PC-9 (cell line): ENCODE results near the gene TLDC2. TPM values are rescaled to one million over a fixed set of nuclear protein-coding genes. Genes with fewer than 3 reads are reported as not detected.

Experiments used
- BruUV-seq: library from RNA; stranded (reverse); fragments of 400-500 nt; replicated peaks from 2 replicates; lab custom pipeline; 2021; lab: Mats Ljungman, UMichigan
- CTCF ChIA-PET: fragments of 300-600 bp; sonication (Branson Sonifier 250); formaldehyde crosslinking; loops from one replicate; lab custom pipeline; 2022; ENCODE audit warnings: antibody characterized with exemption; lab: Charles Lee
- POLR2A ChIA-PET: fragments of 300-600 bp; sonication (Branson Sonifier 250); formaldehyde crosslinking; loops from one replicate; lab custom pipeline; 2022; ENCODE audit warnings: antibody characterized with exemption; ENCODE audit not compliant: unreplicated experiment; lab: Charles Lee
- DNase-seq, 2 experiments: peaks; one replicate each; pipeline versions ENCODE4 v3.0.0 to v3.0.0-alpha.2; 2015 to 2022; ENCODE audit warnings: mixed read lengths in 1 of 2
- H2AFZ ChIP-seq: fragments of 200-600 bp; sonication (generic); 2 replicates; pipeline ENCODE4 v1.8.1; 2017; ENCODE audit warnings: antibody characterized with exemption
- H3F3A ChIP-seq: fragments of 200-600 bp; sonication (generic); 2 replicates; pipeline ENCODE4 v1.8.1; 2017; ENCODE audit warnings: antibody characterized with exemption, mild to moderate bottlenecking, low read depth; ENCODE audit not compliant: insufficient read depth
- H3K27ac ChIP-seq: fragments of 200-600 bp; sonication (generic); 2 replicates; pipeline ENCODE4 v1.6.1; 2016; ENCODE audit warnings: mixed run types
- H3K27me3 ChIP-seq: fragments of 200-600 bp; sonication (generic); 2 replicates; pipeline ENCODE4 v1.6.1; 2016; ENCODE audit warnings: low read depth, mixed run types; ENCODE audit not compliant: insufficient read depth
- H3K36me3 ChIP-seq: fragments of 200-600 bp; sonication (generic); 2 replicates; pipeline ENCODE4 v1.6.1; 2016; ENCODE audit warnings: low read depth, mixed run types
- H3K4me1 ChIP-seq: fragments of 200-600 bp; sonication (generic); replicated peaks from 2 replicates; pipeline ENCODE4 v1.6.1; 2016; ENCODE audit warnings: mixed run types; ENCODE audit not compliant: insufficient read depth
- H3K4me2 ChIP-seq: fragments of 200-600 bp; sonication (generic); 2 replicates; pipeline ENCODE4 v1.6.1; 2017; ENCODE audit warnings: mixed run types
- H3K4me3 ChIP-seq: fragments of 200-600 bp; sonication (generic); 2 replicates; pipeline ENCODE4 v1.6.1; 2016; ENCODE audit warnings: mixed run types
- H3K79me2 ChIP-seq: fragments of 200-600 bp; sonication (generic); 2 replicates; pipeline ENCODE4 v1.6.1; 2017; ENCODE audit warnings: low read depth, mixed run types
- H3K9me2 ChIP-seq: fragments of 200-600 bp; sonication (generic); 2 replicates; pipeline ENCODE4 v1.8.1; 2017; ENCODE audit warnings: mild to moderate bottlenecking; ENCODE audit not compliant: insufficient read depth
- H3K9me3 ChIP-seq: fragments of 200-600 bp; sonication (generic); 2 replicates; pipeline ENCODE4 v1.8.1; 2016; ENCODE audit warnings: low read depth; ENCODE audit not compliant: insufficient read depth
- H4K20me1 ChIP-seq: fragments of 200-600 bp; sonication (generic); 2 replicates; pipeline ENCODE4 v1.8.1; 2017; ENCODE audit not compliant: insufficient read depth
- EZH2 ChIP-seq: fragments of 200-600 bp; sonication (generic); IDR thresholded peaks from 2 replicates; pipeline ENCODE4 v1.8.0; 2017; ENCODE audit warnings: antibody characterized with exemption, low read depth
- intact Hi-C: fragments of 100-400 bp; cut with micrococcal nuclease; formaldehyde crosslinking; loops from one replicate; pipeline ENCODE4 v1.10.0; 2022; ENCODE audit not compliant: unreplicated experiment
- total RNA-seq: library from RNA; stranded (reverse); gene quantifications from 2 replicates; pipeline ENCODE4 v1.2.3, GENCODE V29; 2021
- TF ChIP-seq, protein P1 (sequence below): fragments of 200-600 bp; sonication (generic); conservative IDR thresholded peaks from 2 replicates; pipeline ENCODE4 v1.6.1; 2017; ENCODE audit warnings: mixed run types, antibody characterized with exemption, mild to moderate bottlenecking, moderate library complexity

Gene TLDC2
- total RNA-seq, 1 experiment from 2014 or later, result not detected

DNA sequence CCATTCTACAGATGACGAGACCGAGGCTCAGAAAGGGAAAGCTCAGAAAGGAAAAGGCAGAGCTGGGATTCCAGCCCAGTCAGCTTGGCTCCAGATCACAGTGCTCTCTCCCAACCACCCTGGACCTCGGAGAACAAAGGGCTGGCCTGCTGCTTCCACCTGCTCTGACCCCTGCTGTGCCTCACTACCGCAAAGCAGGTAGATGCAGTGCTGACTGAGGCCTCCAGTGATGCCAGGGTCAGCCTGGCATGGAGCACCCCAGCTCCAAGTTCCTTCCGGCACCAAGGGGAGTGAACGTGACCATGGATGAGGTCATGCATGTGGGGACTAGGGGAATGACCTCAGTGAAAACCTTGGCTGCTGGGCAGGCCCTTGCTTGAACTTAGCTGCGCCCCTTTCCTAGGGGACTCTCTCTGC, 20.7 kb upstream of the TLDC2 start:
- Histone ChIP-seq H2AFZ (no peak overlapping the region), H4K20me1 (no peaks in the 10 kb centered on the region), H3K4me1 (no peaks in the 10 kb centered on the region), H3K9me3 (no peaks in the 10 kb centered on the region), H3K36me3 (no peaks in the 10 kb centered on the region), H3F3A (peaks cover 5% of the 10 kb centered on the region; the same call in 1 of the 2 replicates), H3K4me2 (no peak overlapping the region), H3K4me3 (no peak overlapping the region), H3K9me2 (no peaks in the 10 kb centered on the region), H3K27me3 (no peaks in the 10 kb centered on the region), H3K27ac (no peak overlapping the region), H3K79me2 (no peaks in the 10 kb centered on the region)
- intact Hi-C loops, result no loop called here
- no peak for DNase-seq
- TF ChIP-seq, protein P1, sequence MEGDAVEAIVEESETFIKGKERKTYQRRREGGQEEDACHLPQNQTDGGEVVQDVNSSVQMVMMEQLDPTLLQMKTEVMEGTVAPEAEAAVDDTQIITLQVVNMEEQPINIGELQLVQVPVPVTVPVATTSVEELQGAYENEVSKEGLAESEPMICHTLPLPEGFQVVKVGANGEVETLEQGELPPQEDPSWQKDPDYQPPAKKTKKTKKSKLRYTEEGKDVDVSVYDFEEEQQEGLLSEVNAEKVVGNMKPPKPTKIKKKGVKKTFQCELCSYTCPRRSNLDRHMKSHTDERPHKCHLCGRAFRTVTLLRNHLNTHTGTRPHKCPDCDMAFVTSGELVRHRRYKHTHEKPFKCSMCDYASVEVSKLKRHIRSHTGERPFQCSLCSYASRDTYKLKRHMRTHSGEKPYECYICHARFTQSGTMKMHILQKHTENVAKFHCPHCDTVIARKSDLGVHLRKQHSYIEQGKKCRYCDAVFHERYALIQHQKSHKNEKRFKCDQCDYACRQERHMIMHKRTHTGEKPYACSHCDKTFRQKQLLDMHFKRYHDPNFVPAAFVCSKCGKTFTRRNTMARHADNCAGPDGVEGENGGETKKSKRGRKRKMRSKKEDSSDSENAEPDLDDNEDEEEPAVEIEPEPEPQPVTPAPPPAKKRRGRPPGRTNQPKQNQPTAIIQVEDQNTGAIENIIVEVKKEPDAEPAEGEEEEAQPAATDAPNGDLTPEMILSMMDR, result no peak
- no peak for TF ChIP-seq EZH2
- no TSS peak for BruUV-seq
- POLR2A ChIA-PET, result no interaction called here
- CTCF ChIA-PET, result no interaction called here

DNA sequence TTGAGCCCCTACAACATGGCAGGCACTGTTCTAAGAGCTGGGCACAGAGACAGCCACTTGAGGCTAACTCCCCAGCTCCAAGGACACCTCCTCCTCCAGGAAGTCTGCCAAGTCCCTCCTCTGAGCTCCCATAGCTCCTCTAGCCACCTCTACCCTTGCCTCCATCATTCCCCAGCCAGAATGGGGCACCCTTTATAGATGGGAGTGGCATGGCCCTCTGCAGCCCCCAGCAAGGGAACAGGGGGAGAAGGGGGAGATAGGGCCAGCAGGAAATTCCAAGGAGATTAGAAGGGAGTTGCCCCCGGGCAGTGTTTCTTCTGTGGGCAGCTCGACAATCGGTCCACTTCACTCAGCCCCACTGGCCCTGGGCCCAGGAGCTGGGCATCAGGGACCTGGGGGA, 19.7 kb upstream of the TLDC2 start:
- no peak for TF ChIP-seq EZH2
- TF ChIP-seq, protein P1, result no peak
- no peaks in the 10 kb centered on the region for H3K79me2 ChIP-seq
- H4K20me1 ChIP-seq, result no peaks in the 10 kb centered on the region
- no peaks in the 10 kb centered on the region for H3K9me2 ChIP-seq
- intact Hi-C loops, result no loop called here
- no TSS peak for BruUV-seq
- H3K4me3 ChIP-seq, result no peak overlapping the region
- no peak overlapping the region for H2AFZ ChIP-seq
- POLR2A ChIA-PET, result interaction anchor here (0.5 to 0.6 kb wide), 6 partner anchors 10 to 1577 kb away, joined by 3 to 8 read pairs (median 4); no protein-coding TSS in a partner anchor
- no peak overlapping the region for H3K27ac ChIP-seq
- H3K4me2 ChIP-seq, result no peak overlapping the region
- peaks cover 7% of the 10 kb centered on the region; the same call in 1 of the 2 replicates for H3F3A ChIP-seq
- no peaks in the 10 kb centered on the region for H3K4me1 ChIP-seq
- peak in 1 of 2 experiments; percentile 40 for DNase-seq
- H3K36me3 ChIP-seq, result no peaks in the 10 kb centered on the region
- H3K27me3 ChIP-seq, result no peaks in the 10 kb centered on the region
- no peaks in the 10 kb centered on the region for H3K9me3 ChIP-seq
- CTCF ChIA-PET, result interaction anchor here (0.5 kb wide), 1 partner anchor 48 kb away, joined by 6 read pairs; no protein-coding TSS in a partner anchor

GRCh38 chr20:36856691-36857635, 19.0 kb upstream of the TLDC2 start:
- Histone ChIP-seq H3K9me2 (no peaks in the 10 kb centered on the region), H3K27ac (no peak overlapping the region), H3K4me1 (0 out of 2 replicates have a peak, but pooled peaks cover 7% of the 10 kb centered on the region), H3K9me3 (no peaks in the 10 kb centered on the region), H3K4me2 (no peak overlapping the region), H3K27me3 (no peaks in the 10 kb centered on the region), H4K20me1 (no peaks in the 10 kb centered on the region; the same call in 1 of the 2 replicates), H3K79me2 (no peaks in the 10 kb centered on the region), H3K4me3 (no peak overlapping the region), H2AFZ (no peak overlapping the region), H3F3A (peaks cover 13% of the 10 kb centered on the region; the same call in 1 of the 2 replicates), H3K36me3 (no peaks in the 10 kb centered on the region)
- ChIA-PET POLR2A (interaction anchor here (0.6 to 0.7 kb wide), 4 partner anchors 37 to 770 kb away, joined by 3 to 8 read pairs (median 4); no protein-coding TSS in a partner anchor), CTCF (interaction anchor here (0.5 kb wide), 1 partner anchor 47 kb away, joined by 6 read pairs; no protein-coding TSS in a partner anchor)
- no TSS peak for BruUV-seq
- TF ChIP-seq, protein P1, result no peak
- no peak for TF ChIP-seq EZH2
- intact Hi-C loops, result no loop called here
- DNase-seq, result no peak
